Measurements from ENCODE around the gene ZCCHC14. TPM values are rescaled to one million over a fixed set of nuclear protein-coding genes. Genes with fewer than 3 reads are reported as not detected.
A peak's percentile ranks its signal among the peaks of the same experiment; 100 is the strongest.

Gene ZCCHC14
- total and polyA plus RNA-seq, 8 donors = 23.4 to 38.7 (median 31.4) TPM

DNA sequence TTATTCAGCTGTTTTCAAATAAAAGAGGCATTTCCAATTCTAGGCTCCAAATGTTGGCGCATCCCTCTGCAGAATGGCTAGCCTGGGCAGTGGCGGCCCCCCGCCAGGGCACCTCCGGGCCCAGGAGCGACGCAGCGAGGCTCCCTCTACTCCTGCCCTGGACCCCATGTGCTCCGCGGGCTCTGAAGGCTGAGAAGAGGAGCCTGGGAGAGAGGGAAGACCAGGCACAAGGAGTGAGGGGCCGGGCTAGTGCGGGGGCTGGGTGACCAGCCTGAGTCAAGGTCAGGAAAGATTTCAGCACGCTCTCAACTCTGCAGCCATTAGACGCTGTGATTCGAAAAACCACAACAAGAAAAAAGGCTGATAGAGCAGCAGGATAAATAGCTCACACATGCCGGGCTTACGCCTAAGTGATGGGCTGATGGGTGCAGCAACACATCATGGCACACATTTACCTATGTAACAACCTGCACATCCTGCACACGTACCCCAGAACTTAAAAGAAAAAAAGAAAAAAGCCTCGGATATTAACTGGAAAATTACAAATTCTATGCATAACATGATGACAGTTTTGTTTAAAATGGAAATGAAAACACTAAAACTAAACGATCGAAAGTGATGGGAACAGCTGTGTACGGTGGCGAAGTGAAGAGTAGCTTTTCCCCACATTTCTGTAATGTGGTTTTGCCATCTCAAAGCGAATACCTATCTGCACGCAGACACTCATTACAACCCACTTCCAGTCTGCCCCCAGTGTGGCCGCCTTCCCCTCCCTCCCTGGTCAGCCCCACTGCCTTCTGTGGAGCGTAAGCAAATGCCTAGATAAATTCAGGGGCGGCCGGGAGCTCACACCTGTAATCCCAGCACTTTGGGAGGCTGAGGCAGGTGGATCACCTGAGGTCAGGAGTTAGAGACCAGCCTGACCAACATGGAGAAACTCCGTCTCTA is 56.3 kb downstream of the ZCCHC14 start:
- peak; percentile 30 for ATAC-seq
- intact Hi-C loops (cut with DNase I) = no loop called here

DNA sequence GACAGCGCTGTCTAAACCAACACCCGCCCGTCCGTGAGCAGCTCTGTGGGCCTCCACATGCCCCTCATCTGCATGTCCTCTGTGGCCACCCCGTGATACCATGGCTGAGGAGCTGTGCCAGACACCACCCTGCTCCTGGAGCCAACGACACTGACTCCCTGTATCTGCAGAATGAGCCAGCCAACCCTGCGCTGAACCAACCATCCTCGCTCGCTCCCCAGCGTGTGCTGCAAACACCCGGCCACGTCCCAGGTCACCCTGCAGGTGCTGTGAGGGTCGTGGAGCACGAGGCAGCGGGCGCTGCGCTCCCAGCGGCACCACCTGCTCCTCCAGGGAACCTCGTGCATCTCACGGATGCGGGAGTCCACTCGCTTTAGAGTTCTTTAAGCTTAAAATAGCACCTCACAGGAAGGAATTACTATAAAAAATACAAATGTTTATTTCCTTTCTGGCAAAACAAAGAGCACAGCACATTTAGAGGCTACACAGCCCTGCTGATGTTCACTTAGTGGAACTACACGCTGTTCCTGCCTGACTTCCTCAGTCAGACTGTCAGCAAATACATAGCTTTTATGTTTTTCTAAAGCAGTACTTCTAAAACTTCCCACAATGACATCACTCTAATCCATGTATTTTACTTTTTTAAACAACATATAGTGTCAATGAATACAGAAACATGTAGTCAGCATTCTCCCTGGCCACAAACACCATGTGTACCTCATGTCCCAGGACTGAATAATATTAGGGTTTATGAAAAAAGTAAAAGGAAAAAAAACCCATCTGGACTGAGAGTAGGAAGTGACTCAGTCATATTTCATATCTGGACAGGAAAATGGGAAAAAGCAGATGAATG is 57.2 kb downstream of the ZCCHC14 start:
- H3K27ac ChIP-seq = peak overlapping the region; percentile 49 to 50
- peak in 1 of 4 donors; percentile 30 for DNase-seq

More for the DNA sequence above, 56.3 kb downstream of the ZCCHC14 start:
- peaks cover 8 to 41% of the 10 kb centered on the region in 2 donors for H3K4me1 ChIP-seq
- H3K9me3 ChIP-seq = no peaks in the 10 kb centered on the region
- no peaks in the 10 kb centered on the region for H3K27me3 ChIP-seq
- TF ChIP-seq, protein P1, sequence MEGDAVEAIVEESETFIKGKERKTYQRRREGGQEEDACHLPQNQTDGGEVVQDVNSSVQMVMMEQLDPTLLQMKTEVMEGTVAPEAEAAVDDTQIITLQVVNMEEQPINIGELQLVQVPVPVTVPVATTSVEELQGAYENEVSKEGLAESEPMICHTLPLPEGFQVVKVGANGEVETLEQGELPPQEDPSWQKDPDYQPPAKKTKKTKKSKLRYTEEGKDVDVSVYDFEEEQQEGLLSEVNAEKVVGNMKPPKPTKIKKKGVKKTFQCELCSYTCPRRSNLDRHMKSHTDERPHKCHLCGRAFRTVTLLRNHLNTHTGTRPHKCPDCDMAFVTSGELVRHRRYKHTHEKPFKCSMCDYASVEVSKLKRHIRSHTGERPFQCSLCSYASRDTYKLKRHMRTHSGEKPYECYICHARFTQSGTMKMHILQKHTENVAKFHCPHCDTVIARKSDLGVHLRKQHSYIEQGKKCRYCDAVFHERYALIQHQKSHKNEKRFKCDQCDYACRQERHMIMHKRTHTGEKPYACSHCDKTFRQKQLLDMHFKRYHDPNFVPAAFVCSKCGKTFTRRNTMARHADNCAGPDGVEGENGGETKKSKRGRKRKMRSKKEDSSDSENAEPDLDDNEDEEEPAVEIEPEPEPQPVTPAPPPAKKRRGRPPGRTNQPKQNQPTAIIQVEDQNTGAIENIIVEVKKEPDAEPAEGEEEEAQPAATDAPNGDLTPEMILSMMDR (IDR thresholded peaks at IDR 0.05) = no peak
- peaks cover 0 to 13% of the 10 kb centered on the region in 2 donors for H3K36me3 ChIP-seq
- H3K4me3 ChIP-seq = no peak overlapping the region
- DNase-seq = no peak
- peak overlapping the region; percentile 49 to 50 for H3K27ac ChIP-seq

DNA sequence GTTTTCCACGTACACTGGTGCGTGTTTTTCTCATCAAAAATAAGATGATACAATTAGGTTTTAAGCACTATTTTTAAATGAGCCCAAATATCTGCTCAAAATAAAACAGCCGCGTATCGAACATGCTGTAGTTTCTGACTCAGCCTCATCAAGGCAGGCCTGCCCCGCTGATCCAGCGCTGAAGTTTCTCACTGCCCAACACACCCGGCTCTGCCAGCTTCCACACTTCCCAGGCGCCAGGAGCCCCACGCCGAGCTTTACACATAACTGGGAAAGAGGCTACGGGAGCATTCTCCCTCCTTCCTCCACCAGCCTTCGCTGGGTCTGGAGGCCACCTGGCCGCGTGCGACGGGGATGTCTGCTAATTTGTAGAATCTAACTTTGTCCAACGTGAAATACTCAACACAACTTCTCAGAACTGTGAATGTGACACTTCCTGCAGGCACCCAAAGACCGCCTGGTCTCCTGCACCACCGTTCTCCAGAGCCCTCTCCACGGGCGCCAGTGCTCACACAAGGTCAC is 58.6 kb downstream of the ZCCHC14 start:
- H3K4me3 ChIP-seq = no peak overlapping the region
- TF ChIP-seq, protein P1 (IDR thresholded peaks at IDR 0.05) = no peak
- no peaks in the 10 kb centered on the region for H3K9me3 ChIP-seq
- no peaks in the 10 kb centered on the region for H3K27me3 ChIP-seq
- intact Hi-C loops (cut with DNase I) = no loop called here
- DNase-seq (no peak), ATAC-seq (no peak)
- no peak overlapping the region for H3K27ac ChIP-seq
- peaks cover 8 to 41% of the 10 kb centered on the region in 2 donors for H3K4me1 ChIP-seq
- peaks cover 0 to 32% of the 10 kb centered on the region in 2 donors for H3K36me3 ChIP-seq

More for the DNA sequence above, 57.2 kb downstream of the ZCCHC14 start:
- peak; percentile 50 for ATAC-seq
- intact Hi-C loops (cut with DNase I) = no loop called here
- TF ChIP-seq, protein P1 (IDR thresholded peaks at IDR 0.05) = no peak
- Histone ChIP-seq H3K27me3 (no peaks in the 10 kb centered on the region), H3K4me1 (peaks cover 8 to 41% of the 10 kb centered on the region in 2 donors), H3K36me3 (peaks cover 0 to 19% of the 10 kb centered on the region in 2 donors), H3K9me3 (no peaks in the 10 kb centered on the region), H3K4me3 (no peak overlapping the region)

DNA sequence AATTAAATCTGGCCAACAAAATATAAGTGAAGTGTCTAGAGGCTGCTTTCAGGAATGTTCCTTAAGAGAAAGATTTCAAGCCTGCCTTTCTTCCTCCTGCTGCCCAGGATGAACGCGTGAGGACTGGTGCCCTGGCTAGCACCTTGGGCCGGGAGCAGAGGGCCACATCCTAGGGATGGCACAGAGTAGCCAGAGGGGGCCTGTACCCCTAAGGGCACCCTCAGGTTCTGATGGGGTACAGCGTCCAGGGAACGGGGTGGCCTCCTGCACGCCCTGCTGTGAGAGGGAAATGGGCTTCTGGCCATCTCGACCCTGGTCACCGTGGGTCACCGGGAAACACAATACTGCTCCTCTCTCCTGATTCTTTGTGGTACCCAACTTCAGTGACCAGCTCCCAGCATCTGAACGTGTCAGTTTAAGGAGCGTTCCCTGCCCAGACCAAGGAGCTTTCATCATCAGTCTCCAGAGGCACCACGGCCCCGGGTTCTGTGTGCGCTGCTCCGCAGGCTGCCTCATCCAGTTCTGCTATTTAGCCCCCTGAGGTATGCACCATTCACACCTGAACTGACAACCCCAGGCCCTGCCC is 60.4 kb downstream of the ZCCHC14 start:
- TF ChIP-seq, protein P1 (IDR thresholded peaks at IDR 0.05) = no peak
- Histone ChIP-seq H3K4me3 (no peak overlapping the region), H3K36me3 (peaks cover 0 to 40% of the 10 kb centered on the region in 2 donors), H3K27me3 (no peaks in the 10 kb centered on the region), H3K9me3 (no peaks in the 10 kb centered on the region), H3K4me1 (peaks cover 8 to 33% of the 10 kb centered on the region in 2 donors), H3K27ac (no peak overlapping the region)
- DNase-seq (peak in 2 of 4 donors; percentile 22 to 29), ATAC-seq (no peak)
- intact Hi-C loops (cut with DNase I) = no loop called here
